Testis (tissue), 2 donors: ENCODE results near the gene FBF1.

Source experiments
- CTCF ChIP-seq, 3 experiments: fragments of 450-650 bp in 2 of 3; fragments of 200-600 bp in 1 of 3; sonication (generic) in 1 of 3; IDR thresholded peaks; one replicate each; pipeline ENCODE4 v1.5.1; 2016 to 2019; ENCODE audit warnings: antibody characterized with exemption in 3 of 3, mild to moderate bottlenecking in 2 of 3, moderate library complexity in 1 of 3
- POLR2A ChIP-seq: fragments of 450-650 bp; IDR thresholded peaks from one replicate; pipeline ENCODE4 v1.6.1; 2017; ENCODE audit warnings: antibody characterized with exemption, mild to moderate bottlenecking, moderate library complexity

DNA sequence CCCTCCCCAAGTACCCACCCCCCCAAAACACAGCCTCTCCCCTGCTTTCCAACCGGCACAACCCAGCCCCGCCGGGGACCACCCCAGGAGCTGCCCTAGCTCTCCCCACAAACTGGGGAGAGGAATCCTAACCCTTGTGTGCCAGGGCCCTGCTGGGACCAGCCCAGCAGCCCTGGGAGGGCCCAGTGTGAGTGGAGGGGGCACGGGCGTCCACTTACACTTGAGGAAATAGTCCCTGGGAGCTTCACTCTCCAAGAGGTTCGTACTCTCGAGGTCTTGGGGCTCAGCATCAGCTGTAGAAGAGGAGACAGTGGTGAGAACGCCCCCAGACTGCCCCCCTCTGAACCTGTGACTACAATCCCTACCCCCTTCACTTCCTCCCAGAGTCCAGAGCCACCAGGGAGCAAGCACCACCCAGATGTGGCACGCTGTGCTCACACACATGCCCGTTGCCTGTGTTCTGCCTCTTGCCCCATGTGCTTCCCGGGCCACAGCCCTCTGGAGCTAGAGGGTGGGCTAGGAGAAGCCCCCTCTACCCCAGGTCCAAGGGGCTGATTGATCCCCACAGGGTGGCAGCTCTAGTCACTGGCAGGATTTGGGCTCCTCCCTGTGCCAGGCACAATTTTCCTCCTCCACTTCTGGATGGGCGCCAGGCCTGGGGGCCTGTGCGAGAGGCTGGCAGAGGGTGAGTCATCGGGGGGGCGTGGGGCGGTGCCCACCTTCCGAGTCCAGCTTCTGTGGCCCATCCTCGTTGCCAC is 65.5 kb downstream of the FBF1 start:
- TF ChIP-seq CTCF (IDR thresholded peaks at IDR 0.05) (no peak), POLR2A (no peak)
